GM19099 (cell line): ENCODE data around the gene TKTL1.

ENCODE experiments used
- POLR2A ChIP-seq: IDR thresholded peaks from 3 replicates; pipeline ENCODE4 v1.6.1; 2011; ENCODE audit warnings: low read depth; ENCODE audit not compliant: insufficient read length; ENCODE audit errors: extremely low read depth

Gene TKTL1

GRCh38 chrX:154370300-154371016, 74.9 kb downstream of the TKTL1 start:
- no peak for TF ChIP-seq POLR2A

- peak; percentile 99 for TF ChIP-seq POLR2A
Observed at GRCh38 chrX:154371017-154371788, 75.6 kb downstream of the TKTL1 start.

GRCh38 chrX:154371789-154372300, 76.2 kb downstream of the TKTL1 start:
- TF ChIP-seq POLR2A: no peak

- TF ChIP-seq POLR2A: peak; percentile 36
Observed at GRCh38 chrX:154372612-154373022, 77.0 kb downstream of the TKTL1 start.

GRCh38 chrX:154373340-154374306, 78.0 kb downstream of the TKTL1 start:
- no peak for TF ChIP-seq POLR2A

GRCh38 chrX:154374313-154375155, 78.9 kb downstream of the TKTL1 start, which contains the start of gene FLNA:
Gene FLNA (minus strand): TSS chrX:154374634. CDS start chrX:154371245, 3,389 bp downstream.
- no peak for TF ChIP-seq POLR2A

GRCh38 chrX:154375156-154375504, 79.5 kb downstream of the TKTL1 start:
- TF ChIP-seq POLR2A: no peak

- no peak for TF ChIP-seq POLR2A
Observed at GRCh38 chrX:154376774-154377173, 81.2 kb downstream of the TKTL1 start.

- peak; percentile 68 for TF ChIP-seq POLR2A
Observed at GRCh38 chrX:154378059-154378798, 82.6 kb downstream of the TKTL1 start.

- TF ChIP-seq POLR2A: peak; percentile 66
Observed at GRCh38 chrX:154378799-154379568, 83.4 kb downstream of the TKTL1 start, which contains the start of gene EMD. Gene EMD (plus strand): TSS chrX:154379295. CDS start chrX:154379485, 190 bp downstream.

- no peak for TF ChIP-seq POLR2A
Observed at GRCh38 chrX:154379569-154379951, 84.0 kb downstream of the TKTL1 start.
